HEK293 (cell line): ENCODE data around the gene NCK1.

Source experiments
- CTCF ChIA-PET: fragments of 350-600 bp; formaldehyde crosslinking; extraction: SDS; loops from one replicate; lab custom pipeline; 2021; ENCODE audit warnings: antibody characterized with exemption; lab: Yijun Ruan, JAX
- POLR2A ChIA-PET: fragments of 300-600 bp; formaldehyde crosslinking; extraction: SDS; loops from one replicate; lab custom pipeline; 2020; ENCODE audit warnings: antibody characterized with exemption, inconsistent platforms; lab: Yijun Ruan, JAX
- H3K27ac ChIP-seq: fragments of 200-500 bp; sonication (Bioruptor generic); 2 replicates; pipeline ENCODE4 v1.5.1; 2014; ENCODE audit warnings: low read depth, low read length, control low read depth, inconsistent platforms; ENCODE audit errors: extremely low read depth
- H3K36me3 ChIP-seq, 2 experiments: fragments of 200-500 bp in 1 of 2; sonication (Bioruptor generic) in 1 of 2; 1 replicate in 1 of 2; 2 replicates in 1 of 2; pipeline ENCODE4 v1.5.1; 2014 to 2017; ENCODE audit warnings: inconsistent platforms in 2 of 2, low read length in 2 of 2; ENCODE audit not compliant: control insufficient read depth in 2 of 2, insufficient read depth in 1 of 2
- H3K4me1 ChIP-seq: fragments of 200-500 bp; sonication (Bioruptor generic); 2 replicates; pipeline ENCODE4 v1.5.1; 2014; ENCODE audit warnings: mild to moderate bottlenecking, low read length, inconsistent platforms; ENCODE audit not compliant: control insufficient read depth, insufficient read depth
- H3K4me3 ChIP-seq: 2 replicates; pipeline ENCODE4 v1.5.1; 2011; ENCODE audit warnings: low read depth, mild to moderate bottlenecking, control low read depth, low read length, moderate library complexity
- H3K9me3 ChIP-seq: fragments of 200-500 bp; sonication (Bioruptor generic); 2 replicates; pipeline ENCODE4 v1.5.1; 2014; ENCODE audit warnings: low read depth, low read length, inconsistent platforms; ENCODE audit not compliant: control insufficient read depth, insufficient read depth
- BCL11B ChIP-seq: fragments of 450-650 bp; formaldehyde crosslinking; IDR thresholded peaks from 2 replicates; pipeline ENCODE4 v1.5.1; 2016; ENCODE audit warnings: low read depth, missing biosample characterization, missing genetic modification characterization
- FEZF1 ChIP-seq: fragments of 450-650 bp; formaldehyde crosslinking; IDR thresholded peaks from 2 replicates; pipeline ENCODE4 v1.5.1; 2016; ENCODE audit warnings: missing biosample characterization, missing genetic modification characterization
- HOXD13 ChIP-seq: sonication (generic); formaldehyde crosslinking; IDR thresholded peaks from 2 replicates; pipeline ENCODE4 v1.8.0; 2022; ENCODE audit warnings: missing genetic modification reagents, borderline replicate concordance
- MEIS1 ChIP-seq: sonication (generic); formaldehyde crosslinking; IDR thresholded peaks from 2 replicates; pipeline ENCODE4 v1.8.1; 2022; ENCODE audit warnings: missing genetic modification reagents, mild to moderate bottlenecking, borderline replicate concordance
- OSR2 ChIP-seq: fragments of 450-650 bp; formaldehyde crosslinking; IDR thresholded peaks from 2 replicates; pipeline ENCODE4 v1.5.1; 2016; ENCODE audit warnings: missing biosample characterization, missing genetic modification characterization
- ZFP41 ChIP-seq: fragments of 450-650 bp; formaldehyde crosslinking; IDR thresholded peaks from 2 replicates; pipeline ENCODE4 v1.5.1; 2016; ENCODE audit warnings: missing biosample characterization, missing genetic modification characterization, borderline replicate concordance
- ZFP69B ChIP-seq: fragments of 450-650 bp; formaldehyde crosslinking; IDR thresholded peaks from 2 replicates; pipeline ENCODE4 v1.5.1; 2016; ENCODE audit warnings: missing biosample characterization, missing genetic modification characterization
- ZNF114 ChIP-seq: fragments of 450-650 bp; formaldehyde crosslinking; IDR thresholded peaks from 2 replicates; pipeline ENCODE4 v1.5.0; 2017; ENCODE audit warnings: missing biosample characterization, missing genetic modification characterization
- ZNF121 ChIP-seq: fragments of 450-650 bp; formaldehyde crosslinking; IDR thresholded peaks from 2 replicates; pipeline ENCODE4 v1.5.1; 2016; ENCODE audit warnings: missing biosample characterization, missing genetic modification characterization
- ZNF157 ChIP-seq: fragments of 450-650 bp; formaldehyde crosslinking; IDR thresholded peaks from 2 replicates; pipeline ENCODE4 v1.5.1; 2016; ENCODE audit warnings: missing biosample characterization, missing genetic modification characterization
- ZNF2 ChIP-seq: fragments of 450-650 bp; formaldehyde crosslinking; IDR thresholded peaks from 2 replicates; pipeline ENCODE4 v1.5.1; 2016; ENCODE audit warnings: missing biosample characterization, missing genetic modification characterization
- ZNF221 ChIP-seq: fragments of 450-650 bp; formaldehyde crosslinking; IDR thresholded peaks from 2 replicates; pipeline ENCODE4 v1.5.1; 2017; ENCODE audit warnings: missing biosample characterization, missing genetic modification characterization, borderline replicate concordance
- ZNF514 ChIP-seq: fragments of 450-650 bp; formaldehyde crosslinking; IDR thresholded peaks from 2 replicates; pipeline ENCODE4 v1.5.1; 2016; ENCODE audit warnings: missing biosample characterization, missing genetic modification characterization
- ZNF529 ChIP-seq: fragments of 450-650 bp; formaldehyde crosslinking; IDR thresholded peaks from 2 replicates; pipeline ENCODE4 v1.5.1; 2017; ENCODE audit warnings: missing genetic modification characterization, missing biosample characterization; ENCODE audit not compliant: insufficient replicate concordance
- ZNF530 ChIP-seq: fragments of 450-650 bp; formaldehyde crosslinking; IDR thresholded peaks from 2 replicates; pipeline ENCODE4 v1.5.1; 2016; ENCODE audit warnings: low read depth, missing biosample characterization, missing genetic modification characterization
- ZNF555 ChIP-seq: fragments of 450-650 bp; formaldehyde crosslinking; conservative IDR thresholded peaks from 2 replicates; pipeline ENCODE4 v1.5.1; 2017; ENCODE audit warnings: missing biosample characterization, mild to moderate bottlenecking, missing genetic modification characterization, inconsistent platforms
- ZNF610 ChIP-seq: fragments of 450-650 bp; formaldehyde crosslinking; IDR thresholded peaks from 2 replicates; pipeline ENCODE4 v1.5.1; 2016; ENCODE audit warnings: missing biosample characterization, missing genetic modification characterization, borderline replicate concordance
- ZNF660 ChIP-seq: fragments of 450-650 bp; IDR thresholded peaks from 2 replicates; pipeline ENCODE4 v1.5.1; 2018; ENCODE audit warnings: missing biosample characterization, mild to moderate bottlenecking, missing genetic modification characterization
- ZNF747 ChIP-seq: fragments of 450-650 bp; formaldehyde crosslinking; IDR thresholded peaks from 2 replicates; pipeline ENCODE4 v1.5.1; 2016; ENCODE audit warnings: missing biosample characterization, missing genetic modification characterization
- ZNF768 ChIP-seq: fragments of 450-650 bp; formaldehyde crosslinking; IDR thresholded peaks from 2 replicates; pipeline ENCODE4 v1.5.1; 2018; ENCODE audit warnings: missing biosample characterization, mild to moderate bottlenecking, missing genetic modification characterization
- TF ChIP-seq, protein P1 (sequence below): fragments of 450-650 bp; formaldehyde crosslinking; IDR thresholded peaks from 2 replicates; pipeline ENCODE4 v1.5.1; 2016; ENCODE audit warnings: missing biosample characterization, missing genetic modification characterization
- TF ChIP-seq, protein P2 (sequence below): fragments of 450-650 bp; formaldehyde crosslinking; IDR thresholded peaks from 2 replicates; pipeline ENCODE4 v1.5.1; 2017; ENCODE audit warnings: missing biosample characterization, mild to moderate bottlenecking, missing genetic modification characterization, moderate library complexity
- TF ChIP-seq, protein P3 (sequence below): fragments of 450-650 bp; formaldehyde crosslinking; IDR thresholded peaks from 2 replicates; pipeline ENCODE4 v1.5.1; 2016; ENCODE audit warnings: missing biosample characterization, missing genetic modification characterization
- TF ChIP-seq, protein P4 (sequence below): sonication (generic); formaldehyde crosslinking; IDR thresholded peaks from 2 replicates; pipeline ENCODE4 v1.8.1; 2022; ENCODE audit warnings: mild to moderate bottlenecking, moderate library complexity, missing genetic modification reagents
- TF ChIP-seq, protein P5 (sequence below): fragments of 450-650 bp; formaldehyde crosslinking; IDR thresholded peaks from 2 replicates; pipeline ENCODE4 v1.5.1; 2017; ENCODE audit warnings: missing biosample characterization, missing genetic modification characterization

NCK1 gene

DNA sequence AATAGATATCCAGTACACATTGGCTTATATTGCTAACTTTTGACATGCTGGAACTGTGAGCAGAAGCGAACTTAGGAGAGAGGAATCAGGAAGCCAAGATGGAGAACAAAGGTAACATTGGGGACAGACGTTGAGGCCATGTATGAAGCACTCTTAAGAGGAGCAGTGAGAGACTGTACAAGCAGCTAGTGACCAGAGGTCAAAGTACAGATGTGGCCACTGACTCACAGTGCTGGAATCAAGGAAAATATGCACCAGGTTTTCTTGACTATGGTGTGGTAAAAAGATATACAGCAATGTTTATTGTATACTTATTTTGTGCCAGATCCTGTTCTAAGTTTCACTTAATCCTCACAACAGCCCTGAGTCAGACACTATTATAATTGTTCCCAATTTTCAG lies 93.8 kb downstream of the NCK1 start (continued):
- TF ChIP-seq, protein P1, sequence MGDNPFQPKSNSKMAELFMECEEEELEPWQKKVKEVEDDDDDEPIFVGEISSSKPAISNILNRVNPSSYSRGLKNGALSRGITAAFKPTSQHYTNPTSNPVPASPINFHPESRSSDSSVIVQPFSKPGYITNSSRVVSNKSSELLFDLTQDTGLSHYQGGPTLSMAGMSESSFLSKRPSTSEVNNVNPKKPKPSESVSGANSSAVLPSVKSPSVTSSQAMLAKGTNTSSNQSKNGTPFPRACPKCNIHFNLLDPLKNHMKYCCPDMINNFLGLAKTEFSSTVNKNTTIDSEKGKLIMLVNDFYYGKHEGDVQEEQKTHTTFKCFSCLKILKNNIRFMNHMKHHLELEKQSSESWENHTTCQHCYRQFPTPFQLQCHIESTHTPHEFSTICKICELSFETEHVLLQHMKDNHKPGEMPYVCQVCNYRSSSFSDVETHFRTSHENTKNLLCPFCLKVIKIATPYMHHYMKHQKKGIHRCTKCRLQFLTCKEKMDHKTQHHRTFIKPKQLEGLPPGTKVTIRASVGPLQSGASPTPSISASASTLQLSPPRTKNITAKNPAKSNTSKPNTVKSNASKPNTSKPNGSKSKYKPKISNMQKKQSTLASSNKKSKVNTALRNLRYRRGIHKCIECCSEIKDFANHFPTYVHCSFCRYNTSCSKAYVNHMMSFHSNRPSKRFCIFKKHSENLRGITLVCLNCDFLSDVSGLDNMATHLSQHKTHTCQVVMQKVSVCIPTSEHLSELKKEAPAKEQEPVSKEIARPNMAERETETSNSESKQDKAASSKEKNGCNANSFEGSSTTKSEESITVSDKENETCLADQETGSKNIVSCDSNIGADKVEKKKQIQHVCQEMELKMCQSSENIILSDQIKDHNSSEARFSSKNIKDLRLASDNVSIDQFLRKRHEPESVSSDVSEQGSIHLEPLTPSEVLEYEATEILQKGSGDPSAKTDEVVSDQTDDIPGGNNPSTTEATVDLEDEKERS (tag by site-specific recombination), result no peak
- TF ChIP-seq BCL11B (tag by site-specific recombination) (no peak), HOXD13 (CRISPR knock-in tag) (no peak), ZNF514 (tag by site-specific recombination) (no peak), ZNF768 (tag by site-specific recombination) (no peak), ZNF747 (tag by site-specific recombination) (no peak), ZNF660 (no peak), ZNF221 (tag by site-specific recombination) (no peak)

DNA sequence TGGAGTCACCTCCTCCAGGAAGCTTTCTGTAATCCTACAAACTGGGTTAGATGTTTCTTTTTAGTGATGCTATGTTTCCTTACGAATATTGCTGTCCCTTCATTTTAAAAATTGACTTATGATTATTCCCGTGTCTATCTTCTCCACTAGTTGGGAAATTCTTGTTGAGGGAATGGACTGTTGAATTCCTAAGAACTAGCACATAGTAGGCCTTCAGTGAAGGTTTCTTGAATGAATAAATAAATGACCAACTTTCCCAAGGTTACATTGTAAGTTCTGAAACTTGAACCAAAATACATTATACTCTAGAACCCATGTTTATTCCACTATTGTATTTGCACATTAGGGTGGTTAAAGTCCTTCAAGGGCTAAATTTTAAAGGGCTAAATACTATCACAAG lies 95.0 kb downstream of the NCK1 start:
- TF ChIP-seq ZNF555 (tag by site-specific recombination), result no peak
- TF ChIP-seq, protein P2, sequence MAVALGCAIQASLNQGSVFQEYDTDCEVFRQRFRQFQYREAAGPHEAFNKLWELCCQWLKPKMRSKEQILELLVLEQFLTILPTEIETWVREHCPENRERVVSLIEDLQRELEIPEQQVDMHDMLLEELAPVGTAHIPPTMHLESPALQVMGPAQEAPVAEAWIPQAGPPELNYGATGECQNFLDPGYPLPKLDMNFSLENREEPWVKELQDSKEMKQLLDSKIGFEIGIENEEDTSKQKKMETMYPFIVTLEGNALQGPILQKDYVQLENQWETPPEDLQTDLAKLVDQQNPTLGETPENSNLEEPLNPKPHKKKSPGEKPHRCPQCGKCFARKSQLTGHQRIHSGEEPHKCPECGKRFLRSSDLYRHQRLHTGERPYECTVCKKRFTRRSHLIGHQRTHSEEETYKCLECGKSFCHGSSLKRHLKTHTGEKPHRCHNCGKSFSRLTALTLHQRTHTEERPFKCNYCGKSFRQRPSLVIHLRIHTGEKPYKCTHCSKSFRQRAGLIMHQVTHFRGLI (tag by site-specific recombination), result no peak
- TF ChIP-seq ZFP41 (tag by site-specific recombination), result no peak
- no peak for TF ChIP-seq ZNF610 (tag by site-specific recombination)
- TF ChIP-seq MEIS1 (CRISPR knock-in tag), result no peak
- no peak for TF ChIP-seq OSR2
- no peak for TF ChIP-seq ZNF530 (tag by site-specific recombination)
- no peak for TF ChIP-seq ZNF529
- TF ChIP-seq ZNF157 (tag by site-specific recombination), result no peak
- TF ChIP-seq, protein P3, sequence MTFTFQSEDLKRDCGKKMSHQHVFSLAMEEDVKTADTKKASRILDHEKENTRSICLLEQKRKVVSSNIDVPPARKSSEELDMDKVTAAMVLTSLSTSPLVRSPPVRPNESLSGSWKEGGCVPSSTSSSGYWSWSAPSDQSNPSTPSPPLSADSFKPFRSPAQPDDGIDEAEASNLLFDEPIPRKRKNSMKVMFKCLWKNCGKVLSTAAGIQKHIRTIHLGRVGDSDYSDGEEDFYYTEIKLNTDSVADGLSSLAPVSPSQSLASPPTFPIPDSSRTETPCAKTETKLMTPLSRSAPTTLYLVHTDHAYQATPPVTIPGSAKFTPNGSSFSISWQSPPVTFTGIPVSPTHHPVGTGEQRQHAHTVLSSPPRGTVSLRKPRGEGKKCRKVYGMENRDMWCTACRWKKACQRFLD (tag by site-specific recombination), result no peak
- H3K4me3 ChIP-seq, result no peak overlapping the region
- ChIA-PET POLR2A (no interaction called here), CTCF (interaction anchor here (0.6 kb wide), 2 partner anchors 125 to 156 kb away, joined by 3 to 4 read pairs; no protein-coding TSS in a partner anchor)
- no peaks in the 10 kb centered on the region for H3K4me1 ChIP-seq
- H3K9me3 ChIP-seq, result no peaks in the 10 kb centered on the region
- no peaks in the 10 kb centered on the region for H3K36me3 ChIP-seq
- H3K27ac ChIP-seq, result no peak overlapping the region

DNA sequence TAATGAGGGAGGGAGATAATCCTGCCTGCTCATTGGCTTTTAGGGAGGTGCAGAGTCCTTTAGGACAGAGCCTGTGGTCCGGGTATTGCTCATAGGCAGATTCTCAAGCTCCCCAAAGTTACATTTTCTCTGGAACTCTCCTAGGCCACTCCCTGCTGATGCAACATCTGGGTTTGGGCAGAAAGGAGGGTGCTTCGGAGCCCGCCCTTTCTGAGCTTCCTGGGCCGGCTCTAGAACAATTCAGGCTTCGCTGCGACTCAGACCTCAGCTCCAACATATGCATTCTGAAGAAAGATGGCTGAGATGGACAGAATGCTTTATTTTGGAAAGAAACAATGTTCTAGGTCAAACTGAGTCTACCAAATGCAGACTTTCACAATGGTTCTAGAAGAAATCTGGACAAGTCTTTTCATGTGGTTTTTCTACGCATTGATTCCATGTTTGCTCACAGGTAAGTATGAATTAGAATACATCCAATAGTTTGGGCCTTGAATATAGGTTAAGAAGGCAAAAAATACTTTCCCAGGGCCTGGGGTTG lies 95.8 kb downstream of the NCK1 start, which contains the start of gene IL20RB:
TSS of gene IL20RB (plus strand) at position 233 of the 538 bp plus-strand sequence. CDS start at position 364, 131 bp downstream.
- Histone ChIP-seq H3K9me3 (no peaks in the 10 kb centered on the region), H3K36me3 (no peaks in the 10 kb centered on the region), H3K27ac (no peak within 1 kb of the TSS), H3K4me1 (no peaks in the 10 kb centered on the region), H3K4me3 (no peak within 1 kb of the TSS)
- ChIA-PET CTCF (interaction anchor here (0.6 kb wide), 2 partner anchors 19 to 124 kb away, joined by 3 to 4 read pairs; no protein-coding TSS in a partner anchor), POLR2A (no interaction called here)
- TF ChIP-seq OSR2, result no peak
- TF ChIP-seq, protein P4, sequence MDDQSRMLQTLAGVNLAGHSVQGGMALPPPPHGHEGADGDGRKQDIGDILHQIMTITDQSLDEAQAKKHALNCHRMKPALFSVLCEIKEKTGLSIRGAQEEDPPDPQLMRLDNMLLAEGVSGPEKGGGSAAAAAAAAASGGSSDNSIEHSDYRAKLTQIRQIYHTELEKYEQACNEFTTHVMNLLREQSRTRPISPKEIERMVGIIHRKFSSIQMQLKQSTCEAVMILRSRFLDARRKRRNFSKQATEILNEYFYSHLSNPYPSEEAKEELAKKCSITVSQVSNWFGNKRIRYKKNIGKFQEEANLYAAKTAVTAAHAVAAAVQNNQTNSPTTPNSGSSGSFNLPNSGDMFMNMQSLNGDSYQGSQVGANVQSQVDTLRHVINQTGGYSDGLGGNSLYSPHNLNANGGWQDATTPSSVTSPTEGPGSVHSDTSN (CRISPR knock-in tag), result no peak
- no peak for TF ChIP-seq ZNF768 (tag by site-specific recombination)
- no peak for TF ChIP-seq ZNF114
- TF ChIP-seq ZFP69B (tag by site-specific recombination), result no peak
- TF ChIP-seq ZNF121, result no peak
- TF ChIP-seq, protein P5, sequence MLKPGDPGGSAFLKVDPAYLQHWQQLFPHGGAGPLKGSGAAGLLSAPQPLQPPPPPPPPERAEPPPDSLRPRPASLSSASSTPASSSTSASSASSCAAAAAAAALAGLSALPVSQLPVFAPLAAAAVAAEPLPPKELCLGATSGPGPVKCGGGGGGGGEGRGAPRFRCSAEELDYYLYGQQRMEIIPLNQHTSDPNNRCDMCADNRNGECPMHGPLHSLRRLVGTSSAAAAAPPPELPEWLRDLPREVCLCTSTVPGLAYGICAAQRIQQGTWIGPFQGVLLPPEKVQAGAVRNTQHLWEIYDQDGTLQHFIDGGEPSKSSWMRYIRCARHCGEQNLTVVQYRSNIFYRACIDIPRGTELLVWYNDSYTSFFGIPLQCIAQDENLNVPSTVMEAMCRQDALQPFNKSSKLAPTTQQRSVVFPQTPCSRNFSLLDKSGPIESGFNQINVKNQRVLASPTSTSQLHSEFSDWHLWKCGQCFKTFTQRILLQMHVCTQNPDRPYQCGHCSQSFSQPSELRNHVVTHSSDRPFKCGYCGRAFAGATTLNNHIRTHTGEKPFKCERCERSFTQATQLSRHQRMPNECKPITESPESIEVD, result no peak
- no peak for TF ChIP-seq ZNF2 (tag by site-specific recombination)
- TF ChIP-seq FEZF1 (tag by site-specific recombination), result no peak
